ENCODE data around the gene ADH7.

- no peak for TF ChIP-seq CTCF (IDR thresholded peaks at IDR 0.05)
- no peak for TF ChIP-seq POLR2A (IDR thresholded peaks at IDR 0.05)
Observed at GRCh38 chr4:99467887-99468286, 32.7 kb upstream of the ADH7 start.

Measured in suprapubic skin (tissue), 3 donors.